Stomach smooth muscle (tissue), 2 donors: ENCODE measurements around the gene SLC1A7.
A peak's percentile ranks its signal among the peaks of the same experiment; 100 is the strongest.

ENCODE experiments used
- H3K27ac ChIP-seq: one replicate; pipeline ENCODE4 v1.7.0; 2013; ENCODE audit warnings: mild to moderate bottlenecking, low read length, inconsistent platforms
- H3K27me3 ChIP-seq, 2 donors: one replicate each; pipeline ENCODE4 v1.7.0; 2013; ENCODE audit warnings: low read length in 2 of 2; ENCODE audit not compliant: insufficient read depth in 2 of 2, control insufficient read depth in 1 of 2
- H3K36me3 ChIP-seq, 2 donors: one replicate each; pipeline ENCODE4 v1.7.0; 2013; ENCODE audit warnings: low read length in 2 of 2; ENCODE audit not compliant: control insufficient read depth in 2 of 2, insufficient read depth in 2 of 2
- H3K4me1 ChIP-seq: one replicate; pipeline ENCODE4 v1.7.0; 2013; ENCODE audit warnings: low read length; ENCODE audit not compliant: control insufficient read depth, insufficient read depth
- H3K4me3 ChIP-seq, 2 donors: one replicate each; pipeline ENCODE4 v1.7.0; 2013; ENCODE audit warnings: low read length in 2 of 2
- H3K9ac ChIP-seq, 2 donors: one replicate each; pipeline ENCODE4 v1.7.0; 2013; ENCODE audit warnings: low read length in 2 of 2, mild to moderate bottlenecking in 1 of 2
- H3K9me3 ChIP-seq, 2 donors: one replicate each; pipeline ENCODE4 v1.7.0; 2013; ENCODE audit warnings: low read length in 2 of 2; ENCODE audit not compliant: control insufficient read depth in 2 of 2
- donor health status: healthy.
- donor health status: Pancreatic carcinoma.

The SLC1A7 gene

DNA sequence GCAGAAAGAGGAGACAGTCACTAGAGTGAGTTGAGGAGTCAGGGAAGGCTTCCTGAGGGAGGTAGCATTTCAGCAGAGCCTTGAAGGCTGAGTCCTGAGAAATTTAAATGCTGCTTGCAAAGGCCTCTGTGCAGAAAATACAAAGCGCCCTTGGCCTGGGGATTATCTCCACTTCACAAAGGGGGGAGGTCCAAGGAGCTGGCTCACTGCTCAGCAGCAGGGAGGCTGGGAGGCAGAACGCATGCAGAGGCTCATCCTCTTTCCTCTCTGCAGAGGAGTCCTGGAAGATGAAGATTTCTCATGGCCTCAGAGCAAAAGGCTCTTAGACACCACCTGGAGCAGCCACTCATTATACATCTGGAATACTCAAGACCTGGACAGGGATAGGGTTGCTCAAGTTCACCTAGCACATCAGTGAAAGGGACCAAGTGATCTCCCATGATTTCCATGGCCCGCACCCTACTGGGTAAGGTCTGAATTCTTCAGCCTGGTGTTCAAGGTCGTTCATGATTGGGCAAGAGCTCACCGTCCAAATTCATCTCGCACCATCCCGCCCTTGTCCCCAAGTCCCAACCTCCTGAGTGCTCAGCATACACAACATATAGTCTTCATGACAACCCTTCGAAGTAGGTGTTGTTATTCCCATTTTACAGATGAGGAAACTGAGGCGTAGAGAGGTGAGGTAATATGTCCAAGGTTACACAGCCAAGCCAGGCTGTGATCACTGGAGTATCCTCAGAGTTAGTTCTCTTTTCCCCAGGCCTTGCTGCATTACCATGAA, 9.0 kb downstream of the SLC1A7 start:
- no peak overlapping the region for H3K4me3 ChIP-seq
- peaks cover 49% of the 10 kb centered on the region for H3K4me1 ChIP-seq
- H3K27ac ChIP-seq = peak overlapping the region; percentile 96
- H3K27me3 ChIP-seq = no peaks in the 10 kb centered on the region
- H3K36me3 ChIP-seq = no peaks in the 10 kb centered on the region
- H3K9ac ChIP-seq = no peak overlapping the region
- peaks cover 0 to 5% of the 10 kb centered on the region in 2 donors for H3K9me3 ChIP-seq

DNA sequence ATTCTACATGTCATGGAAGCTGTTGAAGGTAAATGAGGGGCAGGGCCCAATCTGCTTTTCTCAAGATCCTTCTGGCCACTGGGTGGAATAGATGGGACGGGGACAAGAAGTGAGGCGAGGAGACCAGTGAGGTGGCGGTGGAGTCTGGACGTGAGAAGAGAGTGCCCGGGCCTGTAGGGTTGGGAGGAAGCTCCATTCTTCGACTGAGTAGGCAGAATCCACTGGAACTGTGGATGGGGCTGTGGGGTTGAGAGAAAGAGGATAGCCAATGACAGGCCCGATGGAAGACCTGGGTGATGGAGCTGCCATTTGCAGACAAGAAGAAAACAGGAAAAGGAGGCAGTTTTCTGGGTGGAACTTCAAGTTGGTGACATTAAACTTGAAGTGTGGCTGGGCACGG, 10.3 kb downstream of the SLC1A7 start:
- Histone ChIP-seq H3K27me3 (no peaks in the 10 kb centered on the region), H3K36me3 (no peaks in the 10 kb centered on the region), H3K4me1 (peaks cover 52% of the 10 kb centered on the region), H3K4me3 (no peak overlapping the region), H3K9ac (peak overlapping the region in 1 of 2 donors; percentile 28), H3K9me3 (no peaks in the 10 kb centered on the region), H3K27ac (peak overlapping the region; percentile 96)

DNA sequence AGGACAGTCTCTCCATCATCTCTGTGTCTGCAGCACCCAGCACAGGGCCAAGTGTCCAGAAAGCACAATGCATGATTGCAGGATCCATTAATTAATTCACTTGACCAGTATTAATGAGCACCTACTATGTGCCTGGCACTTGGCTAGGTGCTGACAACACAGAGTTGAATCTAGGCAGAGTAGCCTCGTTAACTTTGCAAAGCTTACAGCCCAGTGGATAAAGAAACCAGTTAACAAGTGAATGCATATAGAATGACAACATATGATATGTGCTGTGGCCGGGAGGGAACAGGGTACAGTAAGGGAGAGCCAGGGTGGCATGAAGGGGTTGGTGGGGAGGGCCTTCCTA, 10.9 kb downstream of the SLC1A7 start:
- no peaks in the 10 kb centered on the region for H3K9me3 ChIP-seq
- no peaks in the 10 kb centered on the region for H3K27me3 ChIP-seq
- H3K36me3 ChIP-seq = no peaks in the 10 kb centered on the region
- H3K9ac ChIP-seq = peak overlapping the region; percentile 28 to 66
- no peak overlapping the region for H3K4me3 ChIP-seq
- peak overlapping the region; percentile 96 for H3K27ac ChIP-seq
- H3K4me1 ChIP-seq = peaks cover 52% of the 10 kb centered on the region

DNA sequence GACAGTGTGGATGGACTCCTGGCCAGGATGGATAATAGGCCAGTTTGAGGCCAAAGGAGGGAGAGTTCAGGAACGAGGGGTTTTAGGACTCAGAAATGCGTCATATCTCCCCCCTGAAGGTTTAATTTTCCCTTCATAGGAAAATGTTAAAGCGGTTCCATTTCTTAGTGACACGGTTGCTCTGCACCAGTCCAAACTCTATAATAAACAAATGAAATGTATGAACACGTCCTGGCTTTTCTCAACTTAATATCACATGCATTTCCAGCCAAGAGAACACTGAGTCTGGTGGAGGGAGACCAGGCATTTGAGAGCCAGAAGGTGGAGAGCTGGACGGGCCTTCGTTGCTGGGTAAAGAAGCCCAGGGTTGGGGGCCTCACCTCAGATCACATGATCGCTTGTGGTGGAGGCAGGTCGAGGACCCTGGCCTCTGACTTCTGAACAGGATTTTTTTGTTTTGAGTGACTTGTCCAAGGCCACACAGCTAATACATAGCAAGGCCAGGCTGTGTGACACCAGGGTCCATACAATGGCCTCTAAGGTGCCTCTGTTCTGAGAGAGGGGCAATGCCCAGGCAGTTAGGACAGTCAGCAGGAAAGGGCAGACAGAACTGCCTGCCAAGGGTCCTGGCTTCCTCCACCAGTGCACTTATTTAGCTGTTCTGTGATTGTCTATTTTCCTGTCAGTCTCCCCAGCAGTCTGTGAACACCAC, 11.4 kb downstream of the SLC1A7 start:
- no peak overlapping the region for H3K4me3 ChIP-seq
- no peaks in the 10 kb centered on the region for H3K9me3 ChIP-seq
- H3K4me1 ChIP-seq = peaks cover 57% of the 10 kb centered on the region
- H3K9ac ChIP-seq = peak overlapping the region; percentile 28 to 66
- no peaks in the 10 kb centered on the region for H3K36me3 ChIP-seq
- H3K27me3 ChIP-seq = no peaks in the 10 kb centered on the region
- H3K27ac ChIP-seq = peak overlapping the region; percentile 96

DNA sequence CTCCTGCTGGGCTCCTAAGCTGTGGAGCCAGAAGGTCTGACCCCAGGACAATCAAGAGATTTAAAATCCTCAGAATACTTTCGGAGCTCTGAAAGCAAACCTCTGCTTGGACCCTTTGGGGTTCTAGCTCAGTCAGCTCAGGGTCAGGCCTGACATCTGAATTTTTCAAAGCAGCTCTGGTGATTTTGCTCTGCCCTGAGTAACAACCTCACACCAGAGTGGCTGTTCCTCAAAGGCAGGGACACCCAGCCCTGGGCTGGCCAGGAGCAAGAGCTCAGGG, 11.9 kb downstream of the SLC1A7 start:
- no peak overlapping the region for H3K4me3 ChIP-seq
- no peaks in the 10 kb centered on the region for H3K36me3 ChIP-seq
- no peaks in the 10 kb centered on the region for H3K9me3 ChIP-seq
- peak overlapping the region in 1 of 2 donors; percentile 58 for H3K9ac ChIP-seq
- peaks cover 60% of the 10 kb centered on the region for H3K4me1 ChIP-seq
- peak overlapping the region; percentile 96 for H3K27ac ChIP-seq
- no peaks in the 10 kb centered on the region for H3K27me3 ChIP-seq

DNA sequence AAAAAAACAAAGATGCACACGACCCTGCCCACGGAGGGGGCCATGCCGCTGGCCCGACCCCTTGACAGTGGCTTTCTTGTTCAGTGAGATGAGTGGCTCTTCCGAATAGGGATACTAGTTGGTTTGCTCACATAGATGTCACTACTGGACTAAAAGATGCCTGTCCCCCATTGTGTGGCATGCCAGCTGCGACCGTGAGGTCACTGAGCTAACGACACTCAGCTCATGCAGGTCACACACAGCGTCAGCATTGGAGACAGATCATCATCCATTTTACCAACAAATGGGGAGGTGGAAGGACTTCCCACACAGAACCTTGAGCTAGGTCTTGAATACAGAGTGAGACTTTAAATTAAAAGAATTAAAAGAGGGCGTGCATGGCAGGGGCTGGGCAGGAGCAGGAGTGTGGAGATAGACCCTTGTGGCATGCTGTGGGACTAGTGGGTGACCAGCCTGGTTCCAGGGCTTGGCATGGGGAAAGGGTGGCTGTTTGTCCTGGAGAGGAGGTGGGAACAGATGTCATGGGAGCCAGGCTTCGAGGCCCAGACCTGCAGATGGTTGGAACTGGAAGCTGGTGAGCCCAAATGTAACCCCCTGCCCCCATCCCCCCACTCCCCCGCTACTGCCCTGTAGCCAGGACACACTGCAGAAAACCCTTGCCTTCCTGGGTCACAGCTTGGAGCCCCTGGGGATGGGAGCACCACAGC, 12.4 kb downstream of the SLC1A7 start:
- Histone ChIP-seq H3K4me1 (peaks cover 60% of the 10 kb centered on the region), H3K27ac (peak overlapping the region; percentile 96), H3K4me3 (peak overlapping the region in 1 of 2 donors; percentile 3), H3K9me3 (no peaks in the 10 kb centered on the region), H3K36me3 (no peaks in the 10 kb centered on the region), H3K27me3 (no peaks in the 10 kb centered on the region), H3K9ac (peak overlapping the region in 1 of 2 donors; percentile 58)

DNA sequence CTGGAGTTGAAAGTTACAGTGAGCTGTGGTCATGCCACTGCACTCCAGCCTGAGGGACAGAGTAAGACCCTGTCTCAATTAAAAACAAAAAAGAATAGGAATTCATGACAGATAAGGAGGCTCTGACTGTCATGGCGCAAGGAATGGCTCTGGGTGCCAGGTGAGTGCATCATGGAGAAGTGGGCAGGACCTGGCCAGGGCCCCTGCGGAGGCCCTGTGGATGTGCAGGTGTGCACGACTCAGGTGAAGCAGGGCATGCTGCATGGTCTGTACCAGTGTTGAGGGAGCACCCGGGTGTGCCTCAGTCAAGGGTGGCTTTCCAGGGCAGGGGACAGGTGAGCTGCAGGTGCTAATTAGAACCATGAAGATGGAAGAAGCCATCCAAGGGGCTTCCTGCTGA, 14.0 kb downstream of the SLC1A7 start:
- H3K9me3 ChIP-seq = no peaks in the 10 kb centered on the region
- H3K4me3 ChIP-seq = no peak overlapping the region
- peaks cover 67% of the 10 kb centered on the region for H3K4me1 ChIP-seq
- H3K36me3 ChIP-seq = no peaks in the 10 kb centered on the region
- H3K9ac ChIP-seq = no peak overlapping the region
- H3K27me3 ChIP-seq = no peaks in the 10 kb centered on the region
- H3K27ac ChIP-seq = no peak overlapping the region

DNA sequence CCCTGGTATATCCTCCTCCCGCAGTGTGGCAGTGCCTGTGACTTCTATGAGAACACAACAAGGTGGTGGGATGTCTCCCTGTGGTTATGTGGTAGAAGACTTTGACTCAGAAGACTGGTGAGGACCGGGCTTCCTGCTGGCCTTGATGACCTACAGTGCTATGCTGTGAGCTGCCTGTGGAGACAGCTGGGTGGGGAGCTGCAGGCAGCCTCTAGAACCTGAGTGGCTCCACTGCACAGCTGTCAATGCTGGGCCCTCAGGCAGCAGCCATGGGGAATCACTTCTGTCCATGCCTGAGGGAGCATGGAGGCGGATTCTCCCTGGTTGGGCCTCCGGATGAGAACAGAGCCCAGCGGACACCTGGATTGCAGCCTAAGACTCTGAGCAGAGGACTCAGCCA, 14.9 kb downstream of the SLC1A7 start:
- H3K4me3 ChIP-seq = peak overlapping the region in 1 of 2 donors; percentile 8
- H3K27me3 ChIP-seq = no peaks in the 10 kb centered on the region
- no peaks in the 10 kb centered on the region for H3K9me3 ChIP-seq
- peaks cover 69% of the 10 kb centered on the region for H3K4me1 ChIP-seq
- no peaks in the 10 kb centered on the region for H3K36me3 ChIP-seq
- H3K27ac ChIP-seq = peak overlapping the region; percentile 31
- H3K9ac ChIP-seq = no peak overlapping the region

DNA sequence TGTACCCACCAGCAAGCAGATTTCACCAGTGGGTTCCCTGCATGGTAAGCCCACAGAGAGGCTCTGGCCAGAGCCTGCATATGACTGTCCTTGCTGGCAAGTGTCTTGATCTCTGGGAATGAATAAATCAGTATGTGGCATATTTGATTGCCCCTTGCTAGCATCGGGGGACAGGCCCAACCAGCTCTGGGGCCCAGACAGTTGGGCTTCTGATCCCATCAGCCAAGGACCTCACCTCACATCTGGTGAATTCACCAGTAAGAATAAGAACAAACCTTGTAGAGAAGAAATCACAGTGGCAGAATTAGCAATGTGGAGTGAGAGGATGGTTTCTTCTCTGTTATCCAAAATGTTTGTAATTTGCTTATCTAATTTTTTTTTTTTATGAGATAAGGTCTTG, 15.9 kb downstream of the SLC1A7 start:
- H3K4me1 ChIP-seq = peaks cover 69% of the 10 kb centered on the region

DNA sequence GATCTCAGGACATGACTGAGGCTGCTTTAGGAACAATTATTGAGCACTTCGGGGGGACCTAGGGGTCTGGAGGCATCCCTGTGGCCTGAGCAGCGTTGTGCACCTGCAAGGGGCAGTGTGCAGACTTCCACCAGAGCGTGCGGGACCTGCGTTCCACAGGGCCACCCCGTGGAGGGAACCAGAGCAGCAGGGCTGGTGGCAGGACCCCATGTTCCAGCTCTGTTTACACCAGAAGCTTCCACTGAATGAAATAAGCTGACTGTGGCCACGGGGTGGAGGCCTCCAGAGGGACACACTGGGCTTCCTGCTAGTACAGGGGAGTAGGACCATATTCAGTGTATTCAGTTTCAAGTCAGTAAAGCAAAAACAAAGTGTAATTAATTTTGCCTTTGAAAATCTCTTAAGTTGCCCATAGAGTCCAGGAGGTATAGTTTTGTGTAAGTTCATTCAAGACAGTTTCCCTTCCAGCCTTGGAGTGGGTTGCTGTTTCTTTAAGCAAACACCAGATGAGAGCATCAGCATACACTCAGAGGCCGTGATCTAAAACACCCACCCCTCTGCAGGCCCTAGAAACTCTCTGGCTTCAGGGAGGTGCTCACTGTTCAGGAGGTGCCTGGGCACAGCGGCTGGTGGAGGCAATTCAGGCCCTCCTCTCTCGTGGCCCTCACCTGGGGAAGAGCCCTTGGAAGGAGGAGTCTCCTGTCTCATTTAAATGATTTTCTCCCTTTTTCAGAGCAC, 16.6 kb downstream of the SLC1A7 start:
- Histone ChIP-seq H3K36me3 (no peaks in the 10 kb centered on the region), H3K27ac (peak overlapping the region; percentile 78), H3K9me3 (no peaks in the 10 kb centered on the region), H3K4me1 (peaks cover 71% of the 10 kb centered on the region), H3K9ac (peak overlapping the region; percentile 20 to 36), H3K27me3 (no peaks in the 10 kb centered on the region), H3K4me3 (peak overlapping the region in 1 of 2 donors; percentile 8)

More for the DNA sequence above, 15.9 kb downstream of the SLC1A7 start:
- peak overlapping the region in 1 of 2 donors; percentile 8 for H3K4me3 ChIP-seq
- H3K27ac ChIP-seq = peak overlapping the region; percentile 78
- H3K36me3 ChIP-seq = no peaks in the 10 kb centered on the region
- H3K27me3 ChIP-seq = no peaks in the 10 kb centered on the region
- H3K9me3 ChIP-seq = no peaks in the 10 kb centered on the region
- peak overlapping the region in 1 of 2 donors; percentile 20 for H3K9ac ChIP-seq
